ENCODE data around the gene GNB5. TPM values are rescaled to one million over a fixed set of nuclear protein-coding genes. Genes with fewer than 3 reads are reported as not detected.

GNB5 gene
- total RNA-seq, 1 donor from 2014 or later = 22.3 TPM

DNA sequence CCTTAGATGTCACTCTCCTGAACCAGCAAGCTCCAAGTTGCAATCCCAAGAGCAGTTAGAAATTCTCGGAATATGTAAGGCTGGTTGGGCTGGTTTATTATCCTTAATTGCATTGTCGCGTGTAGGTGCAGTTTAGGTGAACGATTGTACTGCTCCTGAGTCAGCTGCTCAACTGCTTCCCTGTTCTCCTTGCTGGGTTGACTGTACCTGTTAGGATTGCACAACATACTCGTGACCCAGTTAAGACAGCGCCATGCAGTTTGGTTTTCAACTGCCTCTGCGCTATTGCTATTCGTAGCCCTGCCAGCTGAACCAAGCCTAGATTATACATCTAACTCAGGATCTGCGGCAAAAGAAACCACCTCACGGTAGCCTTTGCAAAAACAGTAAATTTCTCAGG, 119.6 kb downstream of the GNB5 start:
- Mint-ChIP-seq H3K4me1 (no peaks in the 10 kb centered on the region), H3K9me3 (no peaks in the 10 kb centered on the region), H3K27me3 (ENCODE audit: low read depth) (peaks cover 6% of the 10 kb centered on the region), H3K27ac (no peak overlapping the region), H3K4me3 (no peak overlapping the region), H3K36me3 (no peaks in the 10 kb centered on the region)
- DNase-seq (ENCODE audit: low spot score in 2 of 2, unreplicated experiment in 2 of 2) = no peak
- TF ChIP-seq, protein P1, sequence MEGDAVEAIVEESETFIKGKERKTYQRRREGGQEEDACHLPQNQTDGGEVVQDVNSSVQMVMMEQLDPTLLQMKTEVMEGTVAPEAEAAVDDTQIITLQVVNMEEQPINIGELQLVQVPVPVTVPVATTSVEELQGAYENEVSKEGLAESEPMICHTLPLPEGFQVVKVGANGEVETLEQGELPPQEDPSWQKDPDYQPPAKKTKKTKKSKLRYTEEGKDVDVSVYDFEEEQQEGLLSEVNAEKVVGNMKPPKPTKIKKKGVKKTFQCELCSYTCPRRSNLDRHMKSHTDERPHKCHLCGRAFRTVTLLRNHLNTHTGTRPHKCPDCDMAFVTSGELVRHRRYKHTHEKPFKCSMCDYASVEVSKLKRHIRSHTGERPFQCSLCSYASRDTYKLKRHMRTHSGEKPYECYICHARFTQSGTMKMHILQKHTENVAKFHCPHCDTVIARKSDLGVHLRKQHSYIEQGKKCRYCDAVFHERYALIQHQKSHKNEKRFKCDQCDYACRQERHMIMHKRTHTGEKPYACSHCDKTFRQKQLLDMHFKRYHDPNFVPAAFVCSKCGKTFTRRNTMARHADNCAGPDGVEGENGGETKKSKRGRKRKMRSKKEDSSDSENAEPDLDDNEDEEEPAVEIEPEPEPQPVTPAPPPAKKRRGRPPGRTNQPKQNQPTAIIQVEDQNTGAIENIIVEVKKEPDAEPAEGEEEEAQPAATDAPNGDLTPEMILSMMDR (IDR thresholded peaks at IDR 0.05; ENCODE audit: unreplicated experiment) = no peak

DNA sequence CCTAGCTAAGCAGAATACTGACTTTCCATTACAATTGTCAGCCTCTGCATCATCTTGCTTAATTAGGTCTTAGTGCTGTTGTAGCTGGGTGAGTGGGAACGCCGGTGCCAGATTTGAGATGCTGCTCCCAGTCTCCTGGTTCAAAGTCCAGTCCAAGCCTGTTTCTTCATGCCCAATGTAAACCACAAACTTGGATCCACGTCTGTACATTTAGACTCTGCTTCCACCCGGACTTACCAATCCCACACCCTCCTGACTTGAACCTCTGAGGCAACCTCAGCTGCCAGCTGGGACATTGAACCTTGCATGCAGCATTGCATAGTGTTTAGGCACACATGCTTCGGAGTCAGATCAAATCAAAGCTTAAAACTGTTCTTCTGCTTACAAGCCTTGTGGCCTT, 121.6 kb downstream of the GNB5 start:
- Mint-ChIP-seq H3K27me3 (ENCODE audit: low read depth) (peaks cover 6% of the 10 kb centered on the region), H3K9me3 (no peaks in the 10 kb centered on the region), H3K4me1 (no peaks in the 10 kb centered on the region), H3K4me3 (no peak overlapping the region), H3K27ac (no peak overlapping the region), H3K36me3 (peaks cover 5% of the 10 kb centered on the region)
- TF ChIP-seq, protein P1 (IDR thresholded peaks at IDR 0.05; ENCODE audit: unreplicated experiment) = no peak
- no peak for DNase-seq (ENCODE audit: low spot score in 2 of 2, unreplicated experiment in 2 of 2)

DNA sequence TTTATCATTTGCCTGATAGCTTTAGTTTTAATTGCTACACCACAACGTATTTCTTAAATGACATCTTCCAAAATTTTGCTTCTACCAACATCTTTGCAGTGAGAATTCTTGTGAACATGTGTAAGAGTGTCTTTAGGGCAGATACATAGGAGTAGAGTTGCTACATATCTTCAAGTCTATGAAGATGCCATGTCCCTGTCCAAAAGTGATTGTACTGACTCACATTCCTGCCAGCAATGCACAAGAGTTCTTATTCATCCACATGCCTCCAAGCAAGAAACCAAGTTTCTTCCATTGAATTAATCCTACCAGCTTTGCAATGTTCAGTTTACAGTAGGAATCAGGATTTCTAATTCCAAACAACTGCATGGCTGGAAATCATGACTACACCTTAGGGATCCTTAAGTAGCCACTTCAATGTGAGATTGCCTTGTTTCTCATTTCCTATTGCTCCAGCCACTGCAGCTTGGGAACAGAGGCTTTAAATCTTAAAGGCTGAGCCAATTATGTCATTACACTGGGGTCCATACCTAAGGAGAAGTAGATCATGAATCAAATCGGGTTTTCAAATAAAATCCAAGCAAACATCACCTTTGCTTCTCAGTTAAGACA, 123.1 kb downstream of the GNB5 start:
- no peaks in the 10 kb centered on the region for H3K9me3 Mint-ChIP-seq
- H3K4me1 Mint-ChIP-seq = no peaks in the 10 kb centered on the region
- H3K36me3 Mint-ChIP-seq = peaks cover 18% of the 10 kb centered on the region
- no peak overlapping the region for H3K4me3 Mint-ChIP-seq
- H3K27me3 Mint-ChIP-seq (ENCODE audit: low read depth) = peaks cover 6% of the 10 kb centered on the region
- TF ChIP-seq, protein P1 (IDR thresholded peaks at IDR 0.05; ENCODE audit: unreplicated experiment) = no peak
- no peak overlapping the region for H3K27ac Mint-ChIP-seq
- DNase-seq (ENCODE audit: low spot score in 2 of 2, unreplicated experiment in 2 of 2) = no peak

DNA sequence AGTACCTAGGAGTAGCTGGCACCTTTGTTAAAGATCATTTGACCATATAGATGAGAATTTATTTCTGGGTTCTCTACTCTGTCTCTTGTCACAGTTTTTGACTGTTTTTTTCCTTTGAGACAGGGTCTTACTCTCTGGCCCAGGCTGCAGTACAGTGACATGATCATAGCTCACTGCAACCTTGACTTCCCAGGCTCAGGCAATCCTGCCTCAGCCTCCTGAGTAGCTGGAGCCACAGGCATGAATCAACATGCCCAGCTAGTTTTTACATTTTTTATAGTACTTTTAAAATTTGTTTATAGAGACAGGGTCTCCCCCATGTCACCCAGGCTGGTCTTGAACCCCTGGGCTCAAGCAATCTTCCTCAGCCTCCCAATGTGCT, 123.7 kb downstream of the GNB5 start:
- no peak for DNase-seq (ENCODE audit: low spot score in 2 of 2, unreplicated experiment in 2 of 2)
- Mint-ChIP-seq H3K4me3 (no peak overlapping the region), H3K27me3 (ENCODE audit: low read depth) (peaks cover 6% of the 10 kb centered on the region), H3K27ac (no peak overlapping the region), H3K4me1 (no peaks in the 10 kb centered on the region), H3K36me3 (peaks cover 22% of the 10 kb centered on the region), H3K9me3 (no peaks in the 10 kb centered on the region)
- TF ChIP-seq, protein P1 (IDR thresholded peaks at IDR 0.05; ENCODE audit: unreplicated experiment) = no peak

DNA sequence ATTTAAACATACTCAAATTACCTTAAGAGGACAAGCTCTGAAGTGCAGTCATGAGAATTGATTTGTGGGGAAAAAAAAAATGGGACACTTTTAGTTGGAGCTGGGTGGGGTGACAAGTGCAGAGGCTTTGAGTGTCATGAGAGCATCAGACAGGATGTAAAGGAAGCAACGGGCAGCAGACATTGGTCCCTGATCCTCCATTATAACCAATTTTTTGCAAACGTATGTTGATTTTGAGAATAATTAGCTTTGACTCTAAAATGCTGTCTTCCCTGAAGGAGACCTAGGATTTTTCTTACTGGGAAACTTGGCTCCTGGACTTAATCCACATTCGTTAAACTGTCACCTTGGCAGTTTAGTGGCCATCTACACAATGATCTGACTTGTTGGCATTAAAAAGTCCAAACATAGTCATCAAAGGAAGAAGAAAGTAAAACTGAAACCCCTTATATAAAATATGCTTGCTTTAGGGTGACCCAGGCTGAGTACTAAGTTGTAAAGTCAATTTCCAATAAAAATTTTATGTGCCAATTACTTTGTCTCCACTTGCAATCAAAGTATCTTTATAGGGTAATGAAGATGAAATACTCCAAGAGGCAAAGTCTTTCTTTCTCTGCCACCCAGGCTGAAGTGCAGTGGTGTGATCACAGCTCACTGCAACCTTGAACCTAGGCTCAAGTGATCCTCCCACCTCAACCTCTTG, 124.2 kb downstream of the GNB5 start:
- Mint-ChIP-seq H3K36me3 (peaks cover 22% of the 10 kb centered on the region), H3K4me1 (no peaks in the 10 kb centered on the region), H3K9me3 (no peaks in the 10 kb centered on the region), H3K27me3 (ENCODE audit: low read depth) (peaks cover 6% of the 10 kb centered on the region), H3K27ac (no peak overlapping the region), H3K4me3 (no peak overlapping the region)
- TF ChIP-seq, protein P1 (IDR thresholded peaks at IDR 0.05; ENCODE audit: unreplicated experiment) = no peak
- no peak for DNase-seq (ENCODE audit: low spot score in 2 of 2, unreplicated experiment in 2 of 2)

Other genes starting within 250 kb of the GNB5 start
- gene LEO1, start 219.6 kb downstream of the GNB5 start, total RNA-seq = 20.2 to 22.4 TPM (median 20.4 TPM) in 3 replicates
- gene MAPK6, start 172.2 kb downstream of the GNB5 start, total RNA-seq = 56.7 to 59.9 TPM (median 57.4 TPM) in 3 replicates
- 0.36 TPM in 1 of 3 replicates, not detected in the others for gene BCL2L10, start 78.6 kb downstream of the GNB5 start, total RNA-seq
- gene MYO5C, start 104.4 kb upstream of the GNB5 start, total RNA-seq = 19.9 to 23.1 TPM (median 23.0 TPM) in 3 replicates